Measurements from ENCODE around the gene SLA2.

GRCh38 chr20:36571564-36572504 lies 74.2 kb downstream of the SLA2 start:
- TF ChIP-seq CTCF (IDR thresholded peaks at IDR 0.05; ENCODE audit: low read length) (peak; percentile 8; the same call in 1 of the 2 replicates), EZH2 (IDR thresholded peaks at IDR 0.05; ENCODE audit: borderline replicate concordance, low read length) (no peak)

Data from OCI-LY1 (cell line).